Endothelial cell of umbilical vein (primary cell): ENCODE measurements around the gene HTR7. TPM values are rescaled to one million over a fixed set of nuclear protein-coding genes. Genes with fewer than 3 reads are reported as not detected.

ENCODE experiments used
- BruUV-seq: library from RNA; stranded (reverse); fragments of 400-500 nt; replicated peaks from 2 replicates; lab custom pipeline; 2021; lab: Mats Ljungman, UMichigan
- CTCF ChIA-PET: fragments of 300-600, 350-600 bp; sonication (Branson Sonifier 250); formaldehyde crosslinking; loops from one replicate; lab custom pipeline; 2021; ENCODE audit warnings: antibody characterized with exemption, inconsistent platforms; lab: Charles Lee
- POLR2A ChIA-PET: fragments of 300-600, 350-600 bp; sonication (Branson Sonifier 250); formaldehyde crosslinking; loops from one replicate; lab custom pipeline; 2021; ENCODE audit warnings: antibody characterized with exemption, inconsistent platforms; lab: Charles Lee
- DNase-seq: peaks from one replicate; pipeline ENCODE4 v3.0.0-alpha.2; 2011; ENCODE audit warnings: low read depth, low spot score
- FAIRE-seq: peaks from 2 replicates; lab custom pipeline; 2011; peaks lifted over from hg19 to GRCh38; lab: Jason Lieb, UNC
- H2AFZ ChIP-seq: 2 replicates; pipeline ENCODE4 v1.6.0; 2012; ENCODE audit warnings: low read depth, low read length, control low read depth, inconsistent platforms
- H3K27ac ChIP-seq: 2 replicates; pipeline ENCODE4 v1.5.1; 2011; ENCODE audit warnings: low read depth, mild to moderate bottlenecking, control low read depth, low read length, moderate library complexity; ENCODE audit not compliant: insufficient read depth
- H3K27me3 ChIP-seq, 2 experiments: 2 replicates each; pipeline versions ENCODE4 v1.6.0 to v1.6.1; 2011; ENCODE audit warnings: low read length in 2 of 2, mixed read lengths in 1 of 2; ENCODE audit not compliant: control insufficient read depth in 2 of 2, insufficient read depth in 2 of 2
- H3K36me3 ChIP-seq, 2 experiments: 2 replicates in 1 of 2; 3 replicates in 1 of 2; pipeline ENCODE4 v1.5.1; 2011; ENCODE audit warnings: low read length in 2 of 2, mild to moderate bottlenecking in 1 of 2, moderate library complexity in 1 of 2; ENCODE audit not compliant: control insufficient read depth in 2 of 2, insufficient read depth in 2 of 2; ENCODE audit errors: extremely low read depth in 1 of 2
- H3K4me1 ChIP-seq: 3 replicates; pipeline ENCODE4 v1.5.1; 2011; ENCODE audit warnings: mild to moderate bottlenecking, low read length; ENCODE audit not compliant: control insufficient read depth, insufficient read depth; ENCODE audit errors: extremely low read depth
- H3K4me2 ChIP-seq: 2 replicates; pipeline ENCODE4 v1.6.1; 2011; ENCODE audit warnings: low read length, control low read depth, mixed read lengths; ENCODE audit not compliant: insufficient read depth
- H3K4me3 ChIP-seq, 3 experiments: fragments of 200-600 bp in 1 of 3; sonication (generic), shearing (Covaris generic) in 1 of 3; replicated peaks in 1 of 3; 2 replicates each; pipeline ENCODE4 v1.5.1; 2011 to 2016; ENCODE audit warnings: control low read depth in 3 of 3, low read length in 3 of 3, mild to moderate bottlenecking in 2 of 3, inconsistent platforms in 1 of 3, low read depth in 1 of 3, moderate library complexity in 1 of 3; ENCODE audit not compliant: insufficient read depth in 1 of 3
- H3K79me2 ChIP-seq: 2 replicates; pipeline ENCODE4 v1.6.0; 2012; ENCODE audit warnings: low read length, inconsistent platforms; ENCODE audit not compliant: control insufficient read depth, insufficient read depth
- H3K9ac ChIP-seq: replicated peaks from 2 replicates; pipeline ENCODE3; 2011; ENCODE audit warnings: low read length, control low read depth; ENCODE audit not compliant: insufficient read depth; ENCODE audit errors: extremely low read depth
- H3K9me1 ChIP-seq: replicated peaks from 3 replicates; pipeline ENCODE4 v1.6.0; 2011; ENCODE audit warnings: mild to moderate bottlenecking, low read length; ENCODE audit not compliant: control insufficient read depth, insufficient read depth; ENCODE audit errors: extremely low read depth
- H3K9me3 ChIP-seq: replicated peaks from 2 replicates; pipeline ENCODE4 v1.5.1; 2012; ENCODE audit warnings: low read length, inconsistent platforms; ENCODE audit not compliant: control insufficient read depth, insufficient read depth
- H4K20me1 ChIP-seq: replicated peaks from 2 replicates; pipeline ENCODE3; 2011; ENCODE audit warnings: mild to moderate bottlenecking, low read length; ENCODE audit not compliant: control insufficient read depth, insufficient read depth; ENCODE audit errors: extremely low read depth
- EZH2 ChIP-seq: IDR thresholded peaks from 2 replicates; pipeline ENCODE4 v1.6.1; 2012; ENCODE audit warnings: borderline replicate concordance, low read depth, mild to moderate bottlenecking, moderate library complexity, low read length, inconsistent platforms; ENCODE audit not compliant: severe bottlenecking
- FOS ChIP-seq: IDR thresholded peaks from 2 replicates; pipeline ENCODE4 v1.6.1; 2011; ENCODE audit warnings: mild to moderate bottlenecking, low read length, moderate library complexity, borderline replicate concordance; ENCODE audit not compliant: insufficient read depth
- GATA2 ChIP-seq: IDR thresholded peaks from 2 replicates; pipeline ENCODE4 v1.7.0; 2011; ENCODE audit warnings: low read depth, mild to moderate bottlenecking, moderate library complexity, mixed read lengths, low read length; ENCODE audit not compliant: insufficient read length, insufficient read depth
- JUN ChIP-seq: IDR thresholded peaks from 2 replicates; pipeline ENCODE4 v1.6.1; 2011; ENCODE audit warnings: borderline replicate concordance, low read depth; ENCODE audit not compliant: insufficient read length, insufficient read depth
- MAX ChIP-seq: IDR thresholded peaks from 2 replicates; pipeline ENCODE4 v1.6.1; 2011; ENCODE audit not compliant: insufficient read depth, insufficient read length
- MYC ChIP-seq: IDR thresholded peaks from one replicate; pipeline ENCODE4 v1.6.1; 2011; ENCODE audit warnings: mild to moderate bottlenecking, low read depth, low read length
- POLR2A ChIP-seq: IDR thresholded peaks from 2 replicates; pipeline ENCODE4 v1.6.1; 2012; ENCODE audit warnings: low read depth, mild to moderate bottlenecking, control low read depth, low read length
- POLR2AphosphoS5 ChIP-seq: IDR thresholded peaks from 2 replicates; pipeline ENCODE4 v1.6.1; 2012; ENCODE audit warnings: low read depth, mild to moderate bottlenecking, control low read depth, low read length, moderate library complexity; ENCODE audit not compliant: insufficient read depth
- dilution Hi-C: fragments of 300-500 bp; cut with MboI; formaldehyde crosslinking; loops from one replicate; pipeline ENCODE4 v1.15.0; 2019; ENCODE audit warnings: low sequenced_read_pairs; ENCODE audit not compliant: extremely low pct_ligation_motif_present
- intact Hi-C: fragments of 100-400 bp; cut with micrococcal nuclease; formaldehyde crosslinking; loops from one replicate; pipeline ENCODE4 v1.10.0; 2022
- polyA plus RNA-seq, 4 experiments: library from polyadenylated mRNA; depleted of rRNA in 3 of 4; stranded (reverse) in 3 of 4; unstranded in 1 of 4; fragments of >200 nt; gene quantifications; 2 replicates each; pipeline versions ENCODE4 v1.2.1 to v1.2.3, GENCODE V29; 2011 to 2012; ENCODE audit warnings: missing spikeins in 1 of 4
- total RNA-seq: library from RNA; stranded (reverse); gene quantifications from 2 replicates; pipeline ENCODE4 v1.2.3, GENCODE V29; 2021
- TF ChIP-seq, protein P1 (sequence below), 2 donors: IDR thresholded peaks; 1 replicate in 1 of 2; 2 replicates in 1 of 2; pipeline ENCODE4 v1.5.1; 2011; ENCODE audit warnings: low read length in 2 of 2, mild to moderate bottlenecking in 2 of 2, moderate library complexity in 2 of 2, control low read depth in 1 of 2, inconsistent platforms in 1 of 2, low read depth in 1 of 2; ENCODE audit not compliant: insufficient read depth in 1 of 2; ENCODE audit errors: extremely low read depth in 1 of 2

Gene HTR7
- total and polyA plus RNA-seq, 2 donors (not counting 3 experiments of a cell fraction or from before 2014, with no cell fraction given): 0.01 to 0.22 TPM

DNA sequence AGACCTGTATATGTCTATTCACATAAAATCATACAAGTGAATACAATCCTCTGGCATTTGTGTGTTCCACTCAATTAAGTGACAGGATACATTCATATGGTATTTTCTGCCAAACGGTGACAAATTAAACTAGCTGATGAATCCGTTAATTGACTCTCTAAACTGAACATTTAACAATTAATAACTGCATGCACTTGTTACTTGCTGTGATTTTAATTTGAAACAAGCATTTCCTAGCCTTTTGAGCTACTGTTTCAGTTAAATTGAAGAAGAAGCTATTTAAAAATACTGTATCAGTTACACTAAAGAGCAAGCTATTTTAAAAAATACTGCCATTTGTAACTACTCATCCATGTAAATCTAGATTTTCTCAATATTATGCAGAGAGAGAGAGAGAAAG, 67.4 kb downstream of the HTR7 start:
- Histone ChIP-seq H3K27ac (no peak overlapping the region), H3K4me3 (no peak overlapping the region), H3K4me1 (no peaks in the 10 kb centered on the region), H3K36me3 (no peaks in the 10 kb centered on the region), H3K9me3 (no peaks in the 10 kb centered on the region), H3K4me2 (no peak overlapping the region), H4K20me1 (no peaks in the 10 kb centered on the region), H3K27me3 (peaks cover 9 to 17% of the 10 kb centered on the region in 2 experiments), H2AFZ (no peak overlapping the region), H3K9ac (no peak overlapping the region), H3K79me2 (no peaks in the 10 kb centered on the region), H3K9me1 (no peaks in the 10 kb centered on the region)
- no peak for FAIRE-seq
- intact Hi-C loops (no loop called here), dilution Hi-C loops (no loop called here)
- ChIA-PET POLR2A (no interaction called here), CTCF (interaction anchor here (0.9 to 1.0 kb wide), 2 partner anchors 14 to 15 kb away, joined by 3 read pairs; no protein-coding TSS in a partner anchor)
- TF ChIP-seq EZH2: no peak
- no peak for TF ChIP-seq POLR2A
- TF ChIP-seq MYC: no peak
- TF ChIP-seq MAX: no peak
- TF ChIP-seq FOS: no peak
- TF ChIP-seq POLR2AphosphoS5: no peak
- no peak for TF ChIP-seq JUN
- TF ChIP-seq, protein P1, sequence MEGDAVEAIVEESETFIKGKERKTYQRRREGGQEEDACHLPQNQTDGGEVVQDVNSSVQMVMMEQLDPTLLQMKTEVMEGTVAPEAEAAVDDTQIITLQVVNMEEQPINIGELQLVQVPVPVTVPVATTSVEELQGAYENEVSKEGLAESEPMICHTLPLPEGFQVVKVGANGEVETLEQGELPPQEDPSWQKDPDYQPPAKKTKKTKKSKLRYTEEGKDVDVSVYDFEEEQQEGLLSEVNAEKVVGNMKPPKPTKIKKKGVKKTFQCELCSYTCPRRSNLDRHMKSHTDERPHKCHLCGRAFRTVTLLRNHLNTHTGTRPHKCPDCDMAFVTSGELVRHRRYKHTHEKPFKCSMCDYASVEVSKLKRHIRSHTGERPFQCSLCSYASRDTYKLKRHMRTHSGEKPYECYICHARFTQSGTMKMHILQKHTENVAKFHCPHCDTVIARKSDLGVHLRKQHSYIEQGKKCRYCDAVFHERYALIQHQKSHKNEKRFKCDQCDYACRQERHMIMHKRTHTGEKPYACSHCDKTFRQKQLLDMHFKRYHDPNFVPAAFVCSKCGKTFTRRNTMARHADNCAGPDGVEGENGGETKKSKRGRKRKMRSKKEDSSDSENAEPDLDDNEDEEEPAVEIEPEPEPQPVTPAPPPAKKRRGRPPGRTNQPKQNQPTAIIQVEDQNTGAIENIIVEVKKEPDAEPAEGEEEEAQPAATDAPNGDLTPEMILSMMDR (IDR thresholded peaks at IDR 0.05; ENCODE audit: extremely low read depth in 1 of 2, insufficient read depth in 1 of 2, low read depth in 1 of 2, low read length in 2 of 2): no peak
- no peak for TF ChIP-seq GATA2
- DNase-seq: no peak
- no TSS peak for BruUV-seq
